GM18907 (cell line): Measurements from ENCODE around the gene SEMA3D.
"Not testable (repeated sequence)": the region's sequence is repeated elsewhere in the genome, so short reads cannot be mapped to it uniquely, and the experiment has no call there.

Experiments used
- ATAC-seq: cut with Tn5 transposase; IDR thresholded peaks from one replicate; pipeline ENCODE4 v1.9.1; 2021; ENCODE audit warnings: mild to moderate bottlenecking, moderate library complexity; ENCODE audit not compliant: unreplicated experiment

SEMA3D gene

DNA sequence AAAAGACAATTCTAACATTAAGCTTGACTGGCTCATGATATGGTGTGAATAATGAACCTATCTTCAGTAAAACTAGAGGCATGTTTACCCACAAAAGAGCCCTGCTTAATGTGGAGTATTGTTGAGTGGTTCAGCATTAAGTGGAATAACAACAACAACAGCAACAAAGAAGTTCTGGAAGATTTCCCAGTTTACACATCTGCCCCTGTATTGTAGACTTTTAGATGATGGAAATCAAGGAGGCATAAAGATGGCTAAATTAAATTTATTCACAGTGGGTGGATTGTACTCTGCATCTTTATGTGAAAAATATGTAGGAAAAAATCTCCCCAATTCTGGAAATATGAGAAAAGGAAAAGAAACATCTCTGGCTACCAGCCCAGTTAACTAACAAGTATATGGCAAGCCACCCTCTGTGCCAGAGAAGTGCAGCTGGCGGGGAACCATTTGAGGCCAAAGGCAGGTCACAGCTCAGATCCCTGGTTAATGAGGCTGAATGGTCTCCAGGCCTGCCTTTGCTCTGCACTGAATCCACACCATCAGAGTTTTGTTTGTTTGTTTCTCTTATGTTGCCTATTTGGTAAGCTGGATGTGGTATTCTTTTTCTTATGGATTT is 186.0 kb downstream of the SEMA3D start:
- ATAC-seq = no peak

GRCh38 chr7:84999450-84999849 is 187.4 kb downstream of the SEMA3D start:
- ATAC-seq = no peak

DNA sequence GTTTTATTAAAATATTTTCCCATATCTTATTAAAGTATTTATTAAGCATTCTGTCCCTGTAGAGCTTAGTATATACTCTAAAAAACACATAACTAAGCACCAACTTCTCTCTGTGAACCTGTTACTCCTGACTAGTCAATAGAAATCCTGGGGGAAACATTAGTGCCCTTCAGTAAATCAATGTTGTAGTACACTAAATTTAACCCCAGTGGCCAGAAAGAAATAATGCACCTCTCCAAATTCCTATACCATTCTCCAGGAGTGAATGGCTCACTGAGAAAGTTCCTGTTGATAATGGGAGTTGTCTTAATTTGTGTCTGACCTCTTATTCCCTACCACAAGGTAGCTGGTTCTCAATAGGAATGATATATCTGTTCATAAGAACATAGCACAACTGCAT is 188.2 kb downstream of the SEMA3D start:
- no peak for ATAC-seq

DNA sequence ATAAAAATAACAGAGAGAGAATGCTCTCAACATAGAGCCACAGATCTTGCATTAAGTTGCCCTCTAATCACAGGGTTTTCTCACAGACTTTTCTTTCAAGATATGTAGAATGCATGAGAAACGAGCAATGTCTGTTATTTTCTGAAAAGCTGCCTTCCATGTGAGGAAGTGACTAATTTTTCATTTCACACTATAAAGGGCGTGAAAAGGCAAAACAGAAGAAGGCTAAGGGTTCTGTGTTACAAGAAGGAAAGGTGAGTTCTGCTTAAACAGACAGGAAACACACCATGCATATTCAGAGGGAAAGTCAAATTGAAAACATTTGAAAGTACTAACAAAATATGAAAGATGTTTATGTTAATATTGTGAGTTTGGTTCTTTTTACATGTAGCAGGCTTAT is 189.2 kb downstream of the SEMA3D start:
- no peak for ATAC-seq

GRCh38 chr7:84992954-84993353 is 193.9 kb downstream of the SEMA3D start:
- not testable (repeated sequence) for ATAC-seq

DNA sequence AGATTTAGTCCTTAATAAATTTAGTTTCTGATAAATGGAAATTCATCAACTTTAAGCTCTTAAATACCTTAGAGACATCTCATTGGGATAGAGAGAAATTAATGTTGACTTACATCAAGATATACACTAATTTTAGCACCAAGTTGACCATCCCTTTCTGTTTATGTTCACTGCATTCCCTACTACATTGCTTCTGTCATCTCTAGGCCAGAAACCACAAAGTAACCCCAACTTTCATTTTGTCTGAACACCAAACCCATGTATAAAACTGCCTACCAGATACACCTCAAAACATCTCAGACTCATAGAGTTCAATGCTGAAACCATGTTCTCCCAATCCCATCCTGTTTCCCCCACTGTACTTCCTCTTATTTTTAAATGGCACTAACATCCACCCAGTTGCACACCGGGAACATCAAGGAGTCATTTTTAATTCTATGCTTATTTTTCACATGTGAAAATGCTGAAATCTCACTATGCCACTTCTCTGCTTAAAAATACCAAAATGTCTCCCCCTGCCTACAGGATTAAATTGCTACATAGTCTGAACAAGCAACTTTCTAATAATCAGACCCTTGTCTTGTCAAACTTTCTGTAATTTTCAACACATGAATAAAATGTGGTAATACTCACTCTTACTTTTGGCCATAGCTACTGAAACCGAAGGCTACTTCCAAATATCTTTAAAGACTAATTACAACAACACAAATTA is 201.6 kb downstream of the SEMA3D start:
- ATAC-seq = no peak

DNA sequence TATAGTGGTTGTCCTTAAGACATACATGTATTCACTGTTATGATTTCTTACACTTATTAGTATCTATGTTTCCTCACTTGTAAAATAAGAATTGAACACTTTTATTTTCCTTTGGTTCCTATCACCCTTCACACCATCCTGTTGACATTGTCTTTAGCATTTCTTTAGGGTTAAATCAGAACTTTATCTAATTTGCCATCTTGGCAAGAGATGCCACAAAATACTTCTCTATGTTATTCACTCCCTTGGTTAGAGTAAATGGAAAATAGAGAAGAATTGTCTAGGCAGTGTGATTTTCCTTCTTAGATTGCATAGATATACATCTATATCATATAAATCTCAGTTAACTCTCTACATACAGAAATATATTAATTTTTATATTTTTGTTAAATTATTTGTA is 204.7 kb downstream of the SEMA3D start:
- ATAC-seq = no peak

GRCh38 chr7:84981055-84981976 is 205.5 kb downstream of the SEMA3D start:
- no peak for ATAC-seq

DNA sequence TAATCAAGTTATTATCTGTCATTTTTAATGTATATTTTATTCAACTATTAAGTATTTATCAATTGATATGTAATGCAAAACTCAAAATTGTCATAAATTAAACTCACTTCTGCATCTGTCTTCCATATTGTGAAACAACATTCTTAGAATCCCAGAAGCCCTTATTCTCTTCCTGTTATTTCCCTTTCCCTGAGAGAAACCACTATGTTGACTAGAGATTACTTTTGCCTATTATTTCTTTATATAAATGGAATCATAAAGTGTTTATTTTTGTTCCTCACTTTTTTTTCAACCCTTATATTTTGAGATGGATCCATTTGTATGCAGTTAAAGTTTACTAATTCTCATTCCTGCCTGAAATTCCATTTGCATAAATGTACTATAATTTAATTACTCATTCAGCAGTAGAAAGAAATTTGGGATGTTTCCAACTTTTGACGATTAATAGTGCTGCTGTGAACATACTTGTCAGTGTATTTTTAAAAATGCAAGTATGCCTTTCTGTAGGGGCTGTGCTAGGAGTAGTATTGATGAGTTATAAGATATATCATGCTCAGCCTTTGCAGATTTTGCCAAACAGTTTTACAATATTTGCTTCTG is 211.2 kb downstream of the SEMA3D start:
- ATAC-seq = no peak

GRCh38 chr7:84971360-84971759 is 215.5 kb downstream of the SEMA3D start:
- no peak for ATAC-seq

DNA sequence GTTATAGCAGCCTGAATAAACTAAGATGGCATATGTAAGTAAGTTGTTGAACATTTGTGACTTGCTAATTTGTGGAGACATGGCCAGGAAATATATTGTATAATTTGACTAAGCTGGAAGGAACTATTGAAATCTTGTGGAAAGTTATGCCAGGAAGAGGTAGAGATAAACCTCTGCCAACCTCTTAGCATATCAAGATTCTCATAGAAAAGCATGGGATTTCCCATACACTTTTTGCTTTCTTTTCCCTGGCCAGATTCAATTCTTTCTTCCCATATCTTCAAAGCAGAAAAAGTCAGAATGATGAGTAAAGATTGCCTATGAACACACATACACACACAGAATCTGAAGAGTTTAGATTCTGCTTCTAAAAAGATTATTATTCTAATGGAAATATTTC is 216.2 kb downstream of the SEMA3D start:
- ATAC-seq = no peak

DNA sequence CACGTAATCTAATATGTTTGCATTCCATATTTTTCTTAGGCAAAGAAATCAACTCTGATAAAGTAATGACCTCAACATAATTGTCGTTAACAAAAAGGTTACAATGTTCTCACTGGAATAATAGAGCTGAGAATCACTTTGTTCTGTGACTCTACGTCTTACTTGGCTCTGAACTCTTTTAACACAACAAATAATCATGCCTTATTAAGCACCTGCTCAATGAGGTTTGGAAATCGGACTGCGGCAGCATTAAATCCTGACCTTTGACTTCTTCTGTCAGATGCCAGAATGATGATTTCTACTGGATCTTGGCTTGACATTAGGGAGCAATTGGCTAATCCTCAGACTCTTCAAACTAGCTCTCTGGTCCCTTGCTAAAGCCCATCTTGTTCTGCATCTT is 233.6 kb downstream of the SEMA3D start:
- ATAC-seq = no peak

DNA sequence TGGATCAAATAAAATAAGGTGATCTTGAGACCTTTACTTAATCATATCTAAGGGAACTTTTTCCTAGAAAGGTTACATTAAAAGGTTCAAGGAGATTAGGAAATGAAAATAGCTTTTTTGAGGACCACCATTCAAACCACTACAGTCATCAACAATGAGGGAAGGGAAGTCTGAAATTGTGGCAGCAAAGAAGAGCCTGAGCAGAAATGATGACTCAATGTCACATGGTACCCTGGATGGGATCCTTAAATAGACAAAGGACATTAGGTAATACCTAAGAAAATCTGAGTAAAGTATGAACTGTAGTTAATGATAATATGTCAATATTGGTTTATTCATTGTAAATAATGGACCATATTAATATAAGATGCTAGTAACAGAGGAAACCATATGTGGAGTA is 236.0 kb downstream of the SEMA3D start:
- ATAC-seq = no peak

DNA sequence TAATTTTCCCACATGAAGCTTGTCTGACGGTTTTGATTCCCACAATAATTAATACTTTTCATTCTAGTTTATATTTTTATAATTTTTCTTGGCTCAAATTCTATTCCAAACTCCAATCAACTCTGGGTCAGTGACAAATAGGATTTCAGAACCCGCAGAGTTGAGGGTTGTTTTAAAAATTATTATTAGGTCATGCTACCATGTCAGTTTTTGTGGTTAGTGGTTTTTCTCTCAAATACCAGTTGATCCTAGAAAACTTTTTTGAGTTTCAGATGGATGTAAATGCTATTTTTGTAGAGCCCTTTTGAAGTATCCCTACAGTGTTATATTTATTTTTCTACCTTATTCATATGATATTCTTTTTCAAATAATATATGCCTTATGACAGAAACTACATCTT is 237.4 kb downstream of the SEMA3D start:
- no peak for ATAC-seq

- ATAC-seq = no peak
These were observed 237.8 kb downstream of the SEMA3D start for GRCh38 chr7:84949067-84949466.

DNA sequence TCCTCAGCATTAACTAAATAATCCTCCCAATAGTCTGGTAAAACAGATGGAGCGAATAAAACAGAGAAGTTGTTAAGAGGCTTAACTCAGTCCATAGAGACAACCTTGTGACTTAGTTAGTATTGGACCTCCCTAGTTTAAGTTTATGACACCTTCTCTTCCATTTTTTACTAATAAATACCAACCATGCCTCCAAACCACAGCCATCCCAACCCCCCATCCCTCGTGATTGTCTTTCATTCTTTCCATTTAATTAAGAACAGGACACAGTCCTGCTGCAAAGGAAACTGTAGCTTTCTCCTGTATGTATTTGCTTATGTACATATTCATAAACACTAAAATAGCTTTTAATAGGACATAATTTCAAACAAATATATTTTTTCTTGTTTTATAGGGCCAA is 238.2 kb downstream of the SEMA3D start:
- no peak for ATAC-seq

DNA sequence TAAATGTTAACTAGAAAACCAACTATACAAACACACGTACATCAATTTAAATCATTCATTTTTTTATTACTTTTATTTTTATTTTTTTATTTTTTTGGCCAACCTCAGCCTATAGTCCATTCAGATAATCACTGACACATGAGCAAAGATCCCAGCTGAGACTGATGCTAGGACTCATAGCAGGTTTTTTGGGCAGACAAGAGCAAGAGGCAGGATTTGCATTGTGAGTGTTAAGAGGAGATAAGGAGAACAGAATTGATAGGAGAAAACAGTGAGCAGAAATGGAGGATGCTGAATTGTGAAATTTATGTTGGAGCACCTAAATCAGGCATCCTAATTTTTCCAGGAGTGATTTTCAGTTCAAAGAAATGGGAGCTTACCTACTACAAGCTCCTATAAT is 240.3 kb downstream of the SEMA3D start:
- no peak for ATAC-seq
